Body of pancreas (tissue), 4 donors: ENCODE results near the gene PIK3AP1. TPM values are rescaled to one million over a fixed set of nuclear protein-coding genes. Genes with fewer than 3 reads are reported as not detected.

Experiments
- ATAC-seq: fragments of 150-250 bp; one replicate; pipeline ENCODE4 v1.9.1; 2016
- DNase-seq, 4 donors: peaks; one replicate each; pipeline ENCODE4 v3.0.0-alpha.2; 2019
- H3K27ac ChIP-seq, 4 donors: fragments of 200-600 bp; sonication (generic); 1 replicate in 3 of 4; 2 replicates in 1 of 4; pipeline versions ENCODE4 v1.5.1 to v1.6.1; 2016 to 2019; ENCODE audit warnings: mild to moderate bottlenecking in 1 of 4, mixed read lengths in 1 of 4, moderate library complexity in 1 of 4
- H3K27me3 ChIP-seq, 2 donors: fragments of 200-600 bp; sonication (generic); one replicate each; pipeline ENCODE4 v1.6.0; 2016; ENCODE audit warnings: mild to moderate bottlenecking in 1 of 2
- H3K36me3 ChIP-seq, 2 donors: fragments of 200-600 bp; sonication (generic); replicated peaks in 1 of 2; 2 replicates each; pipeline ENCODE4 v1.5.1; 2016; ENCODE audit warnings: low read depth in 2 of 2; ENCODE audit not compliant: insufficient read depth in 1 of 2
- H3K4me1 ChIP-seq: fragments of 200-600 bp; sonication (generic); one replicate; pipeline ENCODE4 v1.6.0; 2016
- H3K4me3 ChIP-seq, 2 donors: fragments of 200-600 bp; sonication (generic); 1 replicate in 1 of 2; 2 replicates in 1 of 2; pipeline ENCODE4 v1.5.1; 2016 to 2019
- H3K9me3 ChIP-seq, 3 donors: fragments of 200-600 bp; sonication (generic); 1 replicate in 2 of 3; 2 replicates in 1 of 3; pipeline ENCODE4 v1.5.1; 2016
- CTCF ChIP-seq, 7 experiments: fragments of 450-650 bp in 4 of 7; fragments of 200-600 bp in 3 of 7; sonication (generic) in 3 of 7; IDR thresholded peaks; one replicate each; pipeline ENCODE4 v1.5.1; 2016 to 2019; ENCODE audit warnings: antibody characterized with exemption in 7 of 7
- POLR2A ChIP-seq, 3 donors: fragments of 450-650 bp; IDR thresholded peaks; one replicate each; pipeline ENCODE4 v1.6.1; 2016; ENCODE audit warnings: antibody characterized with exemption in 3 of 3, mild to moderate bottlenecking in 2 of 3
- WGBS, 2 donors: methylation state at CpG; one replicate each; pipeline ENCODE4 v1.1.5; 2017; 5-methylcytosine and 5-hydroxymethylcytosine counted together
- intact Hi-C: fragments of 100-400 bp; cut with DNase I; formaldehyde crosslinking; loops from one replicate; pipeline ENCODE4 v1.15.1; 2023
- total RNA-seq, 2 donors: library from RNA; depleted of rRNA; stranded (reverse); fragments of >200 nt; gene quantifications; one replicate each; pipeline ENCODE4 v1.1.0, GENCODE V29; 2016

Gene PIK3AP1
- total RNA-seq, 2 donors from 2014 or later, result 28.0 to 37.2 TPM

- Histone ChIP-seq H3K4me3 (no peak overlapping the region), H3K36me3 (peaks cover 0 to 2% of the 10 kb centered on the region in 2 donors), H3K27me3 (no peaks in the 10 kb centered on the region), H3K4me1 (no peaks in the 10 kb centered on the region), H3K27ac (peak overlapping the region in 1 of 4 donors; percentile 60), H3K9me3 (no peaks in the 10 kb centered on the region)
- intact Hi-C loops, result no loop called here
- DNase-seq (peak in 1 of 4 donors; percentile 44), ATAC-seq (no peak)
- WGBS, 2 donors, result 75 to 88% methylated on average over 7 of the region's 7 CpGs
- TF ChIP-seq POLR2A (IDR thresholded peaks at IDR 0.05), result no peak
- TF ChIP-seq CTCF (IDR thresholded peaks at IDR 0.05), result no peak
These were observed 11.9 kb downstream of the PIK3AP1 start for GRCh38 chr10:96708456-96708855.

- no peak overlapping the region for H3K4me3 ChIP-seq
- no peak for TF ChIP-seq POLR2A (IDR thresholded peaks at IDR 0.05)
- TF ChIP-seq CTCF (IDR thresholded peaks at IDR 0.05), result no peak
- DNase-seq (no peak), ATAC-seq (no peak)
- peaks cover 0 to 2% of the 10 kb centered on the region in 2 donors for H3K36me3 ChIP-seq
- 85 to 90% methylated on average over 1 of the region's 1 CpG for WGBS, 2 donors
- no peaks in the 10 kb centered on the region for H3K4me1 ChIP-seq
- no peaks in the 10 kb centered on the region for H3K9me3 ChIP-seq
- intact Hi-C loops, result no loop called here
- no peak overlapping the region for H3K27ac ChIP-seq
- H3K27me3 ChIP-seq, result no peaks in the 10 kb centered on the region
These were observed 13.9 kb downstream of the PIK3AP1 start for GRCh38 chr10:96706331-96706853.

- TF ChIP-seq POLR2A (IDR thresholded peaks at IDR 0.05), result no peak
- TF ChIP-seq CTCF (IDR thresholded peaks at IDR 0.05), result no peak
- Histone ChIP-seq H3K4me3 (no peak overlapping the region), H3K4me1 (no peaks in the 10 kb centered on the region), H3K27ac (no peak overlapping the region), H3K9me3 (no peaks in the 10 kb centered on the region), H3K36me3 (peaks cover 0 to 2% of the 10 kb centered on the region in 2 donors), H3K27me3 (no peaks in the 10 kb centered on the region)
- intact Hi-C loops, result no loop called here
- DNase-seq (no peak), ATAC-seq (no peak)
- 50 to 63% methylated on average over 1 of the region's 1 CpG for WGBS, 2 donors
These were observed 15.2 kb downstream of the PIK3AP1 start for GRCh38 chr10:96705134-96705533.

- intact Hi-C loops, result no loop called here
- no peaks in the 10 kb centered on the region for H3K4me1 ChIP-seq
- ATAC-seq (no peak), DNase-seq (no peak)
- peaks cover 0 to 2% of the 10 kb centered on the region in 2 donors for H3K36me3 ChIP-seq
- WGBS, 2 donors, result 90 to 98% methylated on average over 4 of the region's 4 CpGs
- no peak for TF ChIP-seq CTCF (IDR thresholded peaks at IDR 0.05)
- no peak for TF ChIP-seq POLR2A (IDR thresholded peaks at IDR 0.05)
- H3K27me3 ChIP-seq, result no peaks in the 10 kb centered on the region
- H3K27ac ChIP-seq, result no peak overlapping the region
- no peak overlapping the region for H3K4me3 ChIP-seq
- H3K9me3 ChIP-seq, result no peaks in the 10 kb centered on the region
These were observed 15.8 kb downstream of the PIK3AP1 start for GRCh38 chr10:96704563-96704962.

- H3K27ac ChIP-seq, result peak overlapping the region in 1 of 4 donors; percentile 3
- H3K4me1 ChIP-seq, result no peaks in the 10 kb centered on the region
- ATAC-seq (no peak), DNase-seq (no peak)
- intact Hi-C loops, result no loop called here
- H3K36me3 ChIP-seq, result no peaks in the 10 kb centered on the region
- no peaks in the 10 kb centered on the region for H3K9me3 ChIP-seq
- H3K4me3 ChIP-seq, result no peak overlapping the region
- H3K27me3 ChIP-seq, result no peaks in the 10 kb centered on the region
- WGBS, 2 donors, result 39 to 53% methylated on average over 4 of the region's 4 CpGs
- TF ChIP-seq POLR2A (IDR thresholded peaks at IDR 0.05) (no peak), CTCF (IDR thresholded peaks at IDR 0.05) (no peak)
These were observed 17.0 kb downstream of the PIK3AP1 start for GRCh38 chr10:96703358-96703757.
